NT2/D1 (cell line): ENCODE data around the gene VAMP5.

Source experiments
- YY1 ChIP-seq: IDR thresholded peaks from 2 replicates; pipeline ENCODE4 v1.6.1; 2011; ENCODE audit not compliant: insufficient read length, insufficient read depth
- ZNF274 ChIP-seq: IDR thresholded peaks from 2 replicates; pipeline ENCODE4 v1.6.1; 2011; ENCODE audit warnings: mild to moderate bottlenecking, low read depth, low read length

DNA sequence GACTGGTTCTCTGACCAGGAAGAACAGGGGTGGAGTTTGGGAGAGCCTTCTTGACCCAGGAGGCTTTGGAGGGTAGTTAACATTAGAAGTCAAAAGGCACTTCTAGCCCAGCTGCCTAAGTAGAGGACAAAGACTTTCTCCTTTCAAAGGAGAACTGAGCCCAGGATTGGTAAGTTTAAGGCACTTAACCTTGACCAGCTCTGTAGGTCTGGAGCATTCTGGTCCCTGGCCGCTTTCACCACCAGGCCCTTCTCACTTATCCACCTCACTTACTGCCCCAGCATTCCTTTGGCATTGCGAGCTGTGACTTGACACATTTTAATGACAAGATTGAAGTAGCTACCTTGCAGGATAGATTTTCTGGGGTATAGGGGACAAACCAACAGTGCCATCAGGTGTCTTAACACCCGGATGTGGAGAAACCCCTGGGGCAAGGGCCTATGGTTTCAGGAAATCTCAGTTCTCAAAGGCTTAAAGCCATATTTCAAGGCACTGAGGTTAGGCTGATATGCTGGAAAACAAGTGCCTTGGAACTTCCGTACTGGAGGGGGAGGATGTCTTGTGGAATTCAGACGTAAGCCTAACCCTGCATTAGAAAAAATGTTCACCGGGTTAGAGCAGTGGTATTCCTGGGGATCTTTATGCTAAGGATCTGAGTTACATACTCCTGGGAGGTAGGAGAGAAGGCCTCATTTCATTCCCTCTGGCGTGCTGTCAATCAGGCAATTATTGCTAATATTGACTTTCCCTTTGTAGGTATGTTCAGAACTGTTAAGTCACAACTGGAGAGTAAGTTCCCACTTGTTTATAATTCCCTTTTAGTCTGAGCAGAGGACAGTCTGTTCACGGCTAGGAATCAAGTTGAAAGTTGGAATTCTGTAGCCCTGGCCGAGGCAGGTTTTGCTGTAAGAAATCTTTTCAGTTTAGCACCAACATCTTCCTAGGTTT, 23.3 kb downstream of the VAMP5 start:
- TF ChIP-seq ZNF274 (no peak), YY1 (no peak)
